H9 (cell line): Measurements from ENCODE around the gene BMPER. TPM values are rescaled to one million over a fixed set of nuclear protein-coding genes. Genes with fewer than 3 reads are reported as not detected.

Experiments
- DNase-seq: peaks from one replicate; pipeline ENCODE4 v3.0.0-alpha.2; 2017
- H2AFZ ChIP-seq: one replicate; pipeline ENCODE4 v1.6.1; 2013; ENCODE audit warnings: mild to moderate bottlenecking, low read length, control low read depth, moderate library complexity
- H2AK5ac ChIP-seq: 2 replicates; pipeline ENCODE4 v1.6.1; 2013; ENCODE audit warnings: low read length, control low read depth, mixed read lengths; ENCODE audit not compliant: insufficient read length
- H2BK120ac ChIP-seq: one replicate; pipeline ENCODE4 v1.6.1; 2013; ENCODE audit warnings: low read depth, mild to moderate bottlenecking, low read length, control low read depth, inconsistent platforms; ENCODE audit not compliant: poor library complexity, severe bottlenecking
- H2BK12ac ChIP-seq: 2 replicates; pipeline ENCODE4 v1.6.1; 2013; ENCODE audit warnings: low read length, control low read depth, mixed read lengths, low read depth; ENCODE audit not compliant: insufficient read length
- H2BK15ac ChIP-seq: 2 replicates; pipeline ENCODE4 v1.6.1; 2013; ENCODE audit warnings: low read depth, low read length, control low read depth
- H2BK20ac ChIP-seq: one replicate; pipeline ENCODE4 v1.6.1; 2013; ENCODE audit warnings: low read depth, mild to moderate bottlenecking, low read length, control low read depth, inconsistent platforms; ENCODE audit not compliant: poor library complexity, severe bottlenecking
- H2BK5ac ChIP-seq: 2 replicates; pipeline ENCODE4 v1.6.1; 2013; ENCODE audit warnings: low read length, control low read depth, mixed read lengths; ENCODE audit not compliant: insufficient read length
- H3K14ac ChIP-seq: 2 replicates; pipeline ENCODE4 v1.6.1; 2013; ENCODE audit warnings: low read length, control low read depth; ENCODE audit not compliant: insufficient read depth
- H3K18ac ChIP-seq: 2 replicates; pipeline ENCODE4 v1.6.1; 2013; ENCODE audit warnings: low read depth, mild to moderate bottlenecking, mixed read lengths, low read length, control low read depth; ENCODE audit not compliant: insufficient read length
- H3K23ac ChIP-seq: 2 replicates; pipeline ENCODE4 v1.6.1; 2013; ENCODE audit warnings: low read length, control low read depth, mixed read lengths, low read depth; ENCODE audit not compliant: insufficient read length
- H3K23me2 ChIP-seq: 2 replicates; pipeline ENCODE4 v1.6.1; 2013; ENCODE audit warnings: low read depth, mild to moderate bottlenecking, mixed read lengths, low read length, control low read depth; ENCODE audit not compliant: insufficient read length, poor library complexity, severe bottlenecking
- H3K27ac ChIP-seq: 2 replicates; pipeline ENCODE4 v1.5.1; 2013; ENCODE audit warnings: low read length, control low read depth, mixed read lengths, low read depth; ENCODE audit not compliant: insufficient read length
- H3K27me3 ChIP-seq: 2 replicates; pipeline ENCODE4 v1.6.1; 2013; ENCODE audit warnings: low read length, control low read depth, inconsistent platforms; ENCODE audit not compliant: insufficient read depth
- H3K4ac ChIP-seq: 2 replicates; pipeline ENCODE4 v1.6.1; 2013; ENCODE audit warnings: low read depth, mild to moderate bottlenecking, control low read depth, inconsistent platforms, low read length, moderate library complexity
- H3K4me1 ChIP-seq: 2 replicates; pipeline ENCODE4 v1.6.1; 2013; ENCODE audit warnings: low read length, control low read depth, inconsistent platforms; ENCODE audit not compliant: insufficient read depth
- H3K4me2 ChIP-seq: 2 replicates; pipeline ENCODE4 v1.6.1; 2013; ENCODE audit warnings: low read length, control low read depth, mixed read lengths; ENCODE audit not compliant: insufficient read length, insufficient read depth
- H3K56ac ChIP-seq: 2 replicates; pipeline ENCODE4 v1.6.1; 2013; ENCODE audit warnings: low read depth, mild to moderate bottlenecking, mixed read lengths, low read length, control low read depth; ENCODE audit not compliant: insufficient read length
- H3K79me1 ChIP-seq: 2 replicates; pipeline ENCODE4 v1.6.1; 2013; ENCODE audit warnings: low read depth, mild to moderate bottlenecking, moderate library complexity, low read length, control low read depth, inconsistent platforms; ENCODE audit not compliant: insufficient read depth, poor library complexity, severe bottlenecking
- H3K79me2 ChIP-seq: 2 replicates; pipeline ENCODE4 v1.6.1; 2013; ENCODE audit warnings: low read length, control low read depth, inconsistent platforms; ENCODE audit not compliant: insufficient read depth
- H3K9ac ChIP-seq: 2 replicates; pipeline ENCODE4 v1.6.1; 2013; ENCODE audit warnings: low read length, control low read depth, mixed read lengths; ENCODE audit not compliant: insufficient read length; ENCODE audit errors: extremely low read depth
- H3K9me3 ChIP-seq: one replicate; pipeline ENCODE4 v1.6.1; 2013; ENCODE audit warnings: low read depth, low read length, inconsistent platforms; ENCODE audit not compliant: control insufficient read depth
- H3T11ph ChIP-seq: one replicate; pipeline ENCODE4 v1.6.1; 2013; ENCODE audit warnings: mild to moderate bottlenecking, low read length, control low read depth, inconsistent platforms
- H4K20me1 ChIP-seq: one replicate; pipeline ENCODE4 v1.6.1; 2013; ENCODE audit not compliant: control insufficient read depth, insufficient read length, insufficient read depth
- H4K5ac ChIP-seq: 2 replicates; pipeline ENCODE4 v1.6.1; 2013; ENCODE audit warnings: low read depth, mild to moderate bottlenecking, mixed read lengths, low read length, control low read depth; ENCODE audit not compliant: insufficient read length
- H4K8ac ChIP-seq: replicated peaks from 2 replicates; pipeline ENCODE4 v1.6.1; 2013; ENCODE audit warnings: low read length, control low read depth, mixed read lengths, low read depth; ENCODE audit not compliant: insufficient read length
- H4K91ac ChIP-seq: 2 replicates; pipeline ENCODE4 v1.6.1; 2013; ENCODE audit warnings: low read depth, mild to moderate bottlenecking, moderate library complexity, mixed read lengths, low read length, control low read depth; ENCODE audit not compliant: insufficient read length
- H3K27ac Mint-ChIP-seq, 3 experiments: 2 replicates in 2 of 3; 3 replicates in 1 of 3; pipeline ENCODE4 v1.8.0; 2020 to 2021; ENCODE audit warnings: mixed read lengths in 3 of 3, mild to moderate bottlenecking in 1 of 3, moderate library complexity in 1 of 3
- H3K27me3 Mint-ChIP-seq: 2 replicates; pipeline ENCODE4 v1.8.0; 2021; ENCODE audit warnings: low read depth, mild to moderate bottlenecking, moderate library complexity, mixed read lengths
- H3K36me3 Mint-ChIP-seq, 3 experiments: 2 replicates in 2 of 3; 3 replicates in 1 of 3; pipeline ENCODE4 v1.8.0; 2020 to 2021; ENCODE audit warnings: low read depth in 3 of 3, mixed read lengths in 3 of 3; ENCODE audit not compliant: insufficient read depth in 1 of 3
- H3K4me1 Mint-ChIP-seq, 2 experiments: 2 replicates each; pipeline ENCODE4 v1.8.0; 2020; ENCODE audit warnings: mixed read lengths in 2 of 2
- H3K4me3 Mint-ChIP-seq, 2 experiments: 2 replicates in 1 of 2; 3 replicates in 1 of 2; pipeline ENCODE4 v1.8.0; 2020 to 2021; ENCODE audit warnings: mild to moderate bottlenecking in 2 of 2, mixed read lengths in 2 of 2, moderate library complexity in 1 of 2
- H3K9me3 Mint-ChIP-seq, 2 experiments: 2 replicates in 1 of 2; 3 replicates in 1 of 2; pipeline ENCODE4 v1.8.0; 2020; ENCODE audit warnings: mild to moderate bottlenecking in 2 of 2, mixed read lengths in 2 of 2, moderate library complexity in 1 of 2
- CTCF ChIP-seq: fragments of 200-600 bp; sonication (generic); conservative IDR thresholded peaks from 3 replicates; pipeline ENCODE4 v1.8.0; 2021; ENCODE audit warnings: antibody characterized with exemption, mild to moderate bottlenecking
- total RNA-seq: library from RNA; stranded (reverse); gene quantifications from 2 replicates; pipeline ENCODE4 v1.2.1, GENCODE V29; 2021

The BMPER gene
- total RNA-seq, 1 experiment from 2014 or later: 0.20 TPM

GRCh38 chr7:33880787-33881186 lies 24.6 kb upstream of the BMPER start:
- no peak overlapping the region for H3K23ac ChIP-seq
- no peaks in the 10 kb centered on the region for H3K79me2 ChIP-seq
- no peak overlapping the region for H2BK12ac ChIP-seq
- no peak overlapping the region for H2AK5ac ChIP-seq
- H4K91ac ChIP-seq: no peak overlapping the region
- H3K27ac ChIP-seq: no peak overlapping the region
- no peak overlapping the region for H3K18ac ChIP-seq
- no peak overlapping the region for H3T11ph ChIP-seq
- H3K9me3 Mint-ChIP-seq: no peaks in the 10 kb centered on the region
- DNase-seq: no peak
- H3K9ac ChIP-seq: no peak overlapping the region
- H2BK15ac ChIP-seq: no peak overlapping the region
- no peak overlapping the region for H2BK120ac ChIP-seq
- no peaks in the 10 kb centered on the region for H3K27me3 ChIP-seq
- H4K5ac ChIP-seq: no peak overlapping the region
- no peaks in the 10 kb centered on the region for H4K20me1 ChIP-seq
- TF ChIP-seq CTCF: no peak
- H3K79me1 ChIP-seq: no peaks in the 10 kb centered on the region
- H3K56ac ChIP-seq: no peak overlapping the region
- H3K4me1 ChIP-seq: peaks cover 3% of the 10 kb centered on the region; the same call in 1 of the 2 replicates
- peaks cover 6% of the 10 kb centered on the region for H3K9me3 ChIP-seq
- H2BK5ac ChIP-seq: no peak overlapping the region
- no peak overlapping the region for H3K27ac Mint-ChIP-seq
- H3K4me2 ChIP-seq: no peak overlapping the region
- H4K8ac ChIP-seq: no peak overlapping the region
- no peaks in the 10 kb centered on the region for H3K23me2 ChIP-seq
- H2BK20ac ChIP-seq: no peak overlapping the region
- H2AFZ ChIP-seq: no peak overlapping the region
- H3K4me1 Mint-ChIP-seq: peaks cover 6 to 7% of the 10 kb centered on the region in 2 experiments
- no peak overlapping the region for H3K14ac ChIP-seq
- H3K4me3 Mint-ChIP-seq: no peak overlapping the region
- H3K36me3 Mint-ChIP-seq: no peaks in the 10 kb centered on the region; a peak in 1 of 7 replicates
- H3K27me3 Mint-ChIP-seq: no peaks in the 10 kb centered on the region
- no peak overlapping the region for H3K4ac ChIP-seq
